ENCODE results near the gene GEN1.

DNA sequence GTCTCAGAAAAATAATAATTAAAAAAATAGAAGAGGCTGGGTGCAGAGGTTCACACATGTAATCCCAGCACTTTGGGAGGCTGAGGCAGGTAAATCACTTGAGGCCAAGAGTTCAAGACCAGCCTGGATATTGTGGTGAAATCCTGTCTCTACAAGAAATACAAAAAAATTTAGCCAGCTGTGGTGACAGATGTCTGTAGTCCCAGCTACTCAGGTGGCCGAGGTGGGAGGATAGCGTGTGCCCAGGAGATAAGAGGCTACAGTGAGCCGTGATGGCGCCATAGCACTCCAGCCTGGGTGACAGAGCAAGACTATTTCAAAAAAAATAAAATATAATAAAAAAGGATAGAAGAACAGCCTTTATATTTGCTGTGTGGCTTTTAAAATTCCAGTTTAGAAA is 36.3 kb upstream of the GEN1 start:
- TF ChIP-seq EZH2phosphoT487 (conservative IDR thresholded peaks at IDR 0.05; ENCODE audit: low read length): no peak
- TF ChIP-seq, protein P1, sequence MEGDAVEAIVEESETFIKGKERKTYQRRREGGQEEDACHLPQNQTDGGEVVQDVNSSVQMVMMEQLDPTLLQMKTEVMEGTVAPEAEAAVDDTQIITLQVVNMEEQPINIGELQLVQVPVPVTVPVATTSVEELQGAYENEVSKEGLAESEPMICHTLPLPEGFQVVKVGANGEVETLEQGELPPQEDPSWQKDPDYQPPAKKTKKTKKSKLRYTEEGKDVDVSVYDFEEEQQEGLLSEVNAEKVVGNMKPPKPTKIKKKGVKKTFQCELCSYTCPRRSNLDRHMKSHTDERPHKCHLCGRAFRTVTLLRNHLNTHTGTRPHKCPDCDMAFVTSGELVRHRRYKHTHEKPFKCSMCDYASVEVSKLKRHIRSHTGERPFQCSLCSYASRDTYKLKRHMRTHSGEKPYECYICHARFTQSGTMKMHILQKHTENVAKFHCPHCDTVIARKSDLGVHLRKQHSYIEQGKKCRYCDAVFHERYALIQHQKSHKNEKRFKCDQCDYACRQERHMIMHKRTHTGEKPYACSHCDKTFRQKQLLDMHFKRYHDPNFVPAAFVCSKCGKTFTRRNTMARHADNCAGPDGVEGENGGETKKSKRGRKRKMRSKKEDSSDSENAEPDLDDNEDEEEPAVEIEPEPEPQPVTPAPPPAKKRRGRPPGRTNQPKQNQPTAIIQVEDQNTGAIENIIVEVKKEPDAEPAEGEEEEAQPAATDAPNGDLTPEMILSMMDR (IDR thresholded peaks at IDR 0.05; ENCODE audit: insufficient read depth, low read length, poor library complexity, severe bottlenecking): no peak
